GM18520 (cell line): ENCODE measurements around the gene BABAM2.

Experiments
- ATAC-seq: cut with Tn5 transposase; IDR thresholded peaks from one replicate; pipeline ENCODE4 v1.9.1; 2021; ENCODE audit not compliant: unreplicated experiment

BABAM2 gene

DNA sequence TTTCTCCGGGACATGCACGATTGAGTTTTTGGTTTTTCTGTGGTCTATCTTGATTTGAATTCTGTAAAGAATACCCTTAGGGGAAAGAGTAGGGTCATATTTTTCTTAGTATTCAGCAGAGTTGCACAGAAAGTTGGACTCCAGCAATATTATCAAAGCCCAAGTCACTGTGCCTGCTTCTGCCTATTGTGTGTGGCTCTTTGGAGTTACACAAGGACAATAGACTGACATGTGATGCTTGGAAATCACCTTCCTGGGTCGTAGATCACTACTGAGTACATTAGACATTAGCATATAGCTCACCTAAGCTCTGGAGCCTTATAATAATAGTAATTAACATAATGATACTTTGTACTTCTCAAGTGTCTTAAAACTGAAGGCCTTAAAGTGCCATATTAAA is 263.3 kb downstream of the BABAM2 start:
- ATAC-seq = no peak

- ATAC-seq = no peak
These were observed 264.6 kb downstream of the BABAM2 start for GRCh38 chr2:28155086-28155485.

DNA sequence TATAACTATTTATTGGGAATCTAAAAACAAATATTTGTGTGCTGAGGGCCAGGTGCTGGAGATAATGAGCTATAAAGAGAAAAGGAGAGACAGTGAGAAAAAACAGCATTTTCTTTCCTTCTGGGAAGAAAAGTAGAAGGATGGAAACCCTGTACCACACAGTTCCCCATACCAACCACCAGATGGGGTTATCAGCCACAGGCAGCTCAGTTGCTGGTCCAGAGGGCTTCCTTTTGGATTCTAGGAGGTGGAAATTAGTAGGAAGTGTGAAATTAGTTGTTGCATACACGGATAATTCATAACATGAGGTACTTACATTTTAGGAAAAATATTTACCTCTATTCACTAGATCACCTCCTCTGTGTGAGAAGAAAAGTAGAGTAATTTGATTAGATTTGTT is 265.1 kb downstream of the BABAM2 start:
- ATAC-seq = no peak

DNA sequence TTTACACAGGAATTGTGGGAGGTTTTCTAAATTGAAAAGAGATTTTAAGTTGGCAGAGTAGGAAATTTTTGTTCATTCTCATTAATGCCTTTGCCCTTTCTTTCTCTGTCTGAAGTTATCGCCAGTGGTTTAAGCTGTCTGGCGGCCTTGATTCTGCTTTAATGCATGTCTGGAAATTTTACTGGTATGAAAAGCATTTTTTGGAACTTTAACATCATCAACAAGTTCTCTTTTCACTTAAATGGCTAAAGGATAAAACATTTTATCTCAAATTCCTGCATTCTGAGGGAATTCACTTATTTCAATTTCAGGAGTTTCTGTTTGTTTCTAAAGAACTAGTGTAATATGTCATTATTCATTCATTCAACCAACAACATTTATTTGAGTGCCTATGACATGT is 268.3 kb downstream of the BABAM2 start:
- no peak for ATAC-seq

GRCh38 chr2:28160986-28161425 is 270.5 kb downstream of the BABAM2 start:
- no peak for ATAC-seq

DNA sequence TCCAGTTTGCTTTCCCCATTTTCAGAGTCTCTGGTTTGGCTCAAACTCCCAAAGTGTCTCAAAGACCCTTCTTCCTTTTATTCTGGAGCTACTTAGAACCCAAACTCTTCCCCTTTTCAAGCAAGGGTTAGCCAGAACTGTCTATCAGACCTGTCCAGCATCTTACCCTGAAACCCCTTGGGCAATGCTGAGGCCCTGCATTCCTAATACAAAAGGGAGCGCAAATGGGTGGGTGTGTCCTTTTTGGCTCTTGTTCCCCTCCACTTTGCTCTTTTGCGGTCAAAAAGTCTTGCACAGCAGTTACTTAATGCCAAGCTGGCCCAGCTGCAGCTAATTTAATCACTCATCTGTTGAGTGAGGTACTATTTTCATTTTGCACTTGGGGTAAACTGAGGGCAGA is 270.9 kb downstream of the BABAM2 start:
- no peak for ATAC-seq

DNA sequence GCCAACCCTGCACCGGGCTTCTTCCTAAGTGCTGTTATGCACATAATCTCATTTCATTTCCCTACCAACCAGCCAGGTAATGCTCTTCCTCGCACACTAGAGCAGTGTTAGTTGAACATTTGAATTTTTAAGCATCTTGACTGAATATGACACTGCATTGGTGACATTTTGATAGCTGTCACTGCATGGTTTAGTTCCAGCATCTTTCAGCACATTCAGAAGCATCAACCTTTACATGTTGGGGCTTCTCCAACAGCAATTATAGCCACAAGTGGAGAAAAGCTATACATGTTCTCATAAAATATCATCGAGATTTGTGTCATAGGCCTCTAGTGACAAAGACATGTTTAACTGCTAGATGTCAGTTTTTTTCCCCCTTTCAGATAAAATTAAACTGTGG is 272.0 kb downstream of the BABAM2 start:
- ATAC-seq = no peak

DNA sequence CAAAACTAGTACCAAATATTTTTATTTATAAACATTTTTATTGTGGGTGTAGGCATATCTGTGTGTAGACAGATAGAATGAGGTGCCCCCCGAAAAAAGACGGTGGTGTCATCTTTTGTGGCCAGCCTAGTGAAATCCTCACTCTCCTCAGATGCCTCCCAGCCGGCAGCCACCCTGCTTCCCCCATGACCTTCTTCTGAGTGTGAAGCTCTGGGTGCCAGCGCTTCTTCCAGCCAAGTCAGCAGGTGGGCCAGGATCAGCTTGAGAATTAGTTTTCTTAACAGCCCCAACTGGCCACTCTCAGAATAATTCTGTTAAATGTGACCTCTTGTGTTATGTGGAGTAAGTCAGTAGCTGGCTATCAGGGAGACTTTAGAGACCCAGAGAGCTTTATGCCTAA is 272.5 kb downstream of the BABAM2 start:
- ATAC-seq = no peak

GRCh38 chr2:28163627-28164279 is 273.2 kb downstream of the BABAM2 start:
- ATAC-seq = no peak

- no peak for ATAC-seq
These were observed 273.8 kb downstream of the BABAM2 start for GRCh38 chr2:28164280-28164801.

GRCh38 chr2:28165087-28165635 is 274.6 kb downstream of the BABAM2 start:
- no peak for ATAC-seq

DNA sequence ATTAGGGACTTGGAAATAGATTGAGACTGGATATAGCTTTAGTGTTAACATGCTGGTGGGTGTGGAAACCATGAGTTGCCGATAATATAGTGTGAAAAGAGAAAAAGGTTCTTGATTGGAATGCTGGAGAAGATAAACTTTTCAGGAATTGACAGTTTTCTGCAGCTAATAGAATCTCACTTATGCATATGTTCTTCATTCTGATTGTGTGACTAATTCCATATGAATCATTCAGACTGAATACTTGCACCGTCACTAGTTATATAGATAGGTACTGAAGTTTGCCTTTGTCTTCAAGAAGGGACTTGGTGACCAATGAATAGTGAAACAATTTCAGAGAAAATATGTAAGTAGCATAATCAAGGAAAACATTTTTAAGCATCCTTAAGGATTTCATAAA is 276.4 kb downstream of the BABAM2 start:
- no peak for ATAC-seq

- no peak for ATAC-seq
These were observed 277.8 kb downstream of the BABAM2 start for GRCh38 chr2:28168376-28168775.

DNA sequence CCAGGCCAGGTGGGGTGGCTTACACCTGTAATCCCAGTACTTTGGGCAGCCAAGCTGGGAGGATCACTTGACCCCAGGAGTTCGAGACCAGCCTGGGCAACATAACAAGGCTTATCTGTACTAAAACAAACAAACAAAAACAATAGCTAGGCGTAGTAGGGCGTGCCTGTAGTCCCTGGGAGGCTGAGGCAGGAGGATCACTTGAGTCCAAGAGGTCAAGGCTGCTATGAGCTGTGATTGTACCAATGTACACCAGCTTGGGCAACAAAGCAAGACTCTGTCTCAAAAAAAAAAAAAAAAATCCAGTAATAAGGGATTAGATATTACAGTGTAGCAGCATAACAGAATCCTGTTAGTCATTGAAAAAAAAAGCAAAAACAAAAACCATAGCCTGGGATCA is 279.0 kb downstream of the BABAM2 start:
- no peak for ATAC-seq

DNA sequence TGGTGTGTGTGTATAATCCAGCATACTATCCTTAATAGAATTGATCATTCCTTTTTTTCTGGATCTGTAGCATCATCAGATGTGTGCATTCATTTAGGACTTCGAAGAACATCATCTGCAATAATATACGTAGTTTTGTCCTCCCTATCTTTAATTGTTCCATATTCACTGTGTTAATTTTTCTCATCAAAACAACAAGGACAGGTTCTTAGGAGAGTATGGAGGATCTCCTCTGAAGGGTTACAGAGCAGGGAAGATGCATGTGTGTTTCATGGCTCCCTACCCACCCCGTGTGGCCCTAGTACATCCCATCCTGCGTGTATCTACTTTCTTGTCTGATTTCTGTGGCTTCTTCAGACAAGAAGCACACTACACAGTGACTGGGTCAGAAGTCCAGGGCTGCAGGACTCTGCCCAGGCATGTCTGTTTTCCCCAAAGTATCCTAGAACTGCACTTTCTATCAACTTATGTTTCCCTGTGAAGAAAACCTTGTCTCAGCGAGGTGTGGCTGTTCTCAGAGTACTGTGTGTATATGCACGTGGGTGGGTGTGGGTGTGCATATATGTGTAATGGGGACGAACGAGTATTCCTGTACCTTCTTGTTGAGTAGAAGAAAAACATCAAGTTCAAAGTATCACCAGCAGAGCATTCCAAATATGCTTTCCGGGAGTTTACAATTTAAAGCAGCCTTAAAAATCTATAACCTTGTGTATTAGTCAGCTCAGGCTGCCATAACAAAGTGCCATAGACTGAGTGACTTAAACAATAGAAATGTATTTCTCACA is 281.8 kb downstream of the BABAM2 start:
- no peak for ATAC-seq

DNA sequence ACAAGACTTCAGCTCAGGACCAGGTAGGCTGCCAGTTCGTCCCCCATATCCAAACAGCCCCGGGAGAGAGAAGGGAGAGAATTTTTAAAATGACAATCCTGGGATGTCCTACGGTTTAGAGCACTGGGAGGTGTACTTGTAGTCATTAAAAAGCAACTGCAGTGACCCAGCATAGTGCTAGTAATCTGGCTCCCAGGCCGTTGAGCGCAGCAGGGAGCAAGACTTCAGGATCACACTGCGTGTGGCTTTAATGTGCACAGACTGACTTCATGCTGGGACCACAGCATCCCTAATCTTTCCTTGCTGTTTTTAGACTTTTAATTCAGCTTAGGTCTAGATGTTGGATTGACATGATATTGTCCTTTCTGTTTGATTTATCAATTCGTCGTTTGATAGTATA is 282.8 kb downstream of the BABAM2 start:
- ATAC-seq = no peak

GRCh38 chr2:28174211-28174610 is 283.7 kb downstream of the BABAM2 start:
- no peak for ATAC-seq

- no peak for ATAC-seq
These were observed 284.5 kb downstream of the BABAM2 start for GRCh38 chr2:28175028-28175427.

DNA sequence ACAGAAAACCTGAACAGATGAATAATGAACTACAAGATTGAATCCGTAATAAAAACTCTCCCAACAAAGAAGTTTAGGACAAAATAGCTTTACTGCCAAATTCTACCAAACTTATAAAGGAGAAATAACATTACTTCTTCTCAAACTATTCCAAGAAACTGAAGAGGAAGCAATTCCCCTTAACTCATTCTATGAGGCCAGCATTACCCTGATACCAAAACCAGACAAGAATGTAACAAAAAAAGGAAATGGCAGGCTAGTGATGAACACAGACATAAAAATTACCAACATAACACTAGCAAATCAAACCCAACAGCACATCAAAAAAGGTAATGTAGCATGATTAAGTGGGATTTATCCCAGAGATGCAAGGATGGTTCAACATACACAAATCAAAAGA is 288.4 kb downstream of the BABAM2 start:
- ATAC-seq = no peak

DNA sequence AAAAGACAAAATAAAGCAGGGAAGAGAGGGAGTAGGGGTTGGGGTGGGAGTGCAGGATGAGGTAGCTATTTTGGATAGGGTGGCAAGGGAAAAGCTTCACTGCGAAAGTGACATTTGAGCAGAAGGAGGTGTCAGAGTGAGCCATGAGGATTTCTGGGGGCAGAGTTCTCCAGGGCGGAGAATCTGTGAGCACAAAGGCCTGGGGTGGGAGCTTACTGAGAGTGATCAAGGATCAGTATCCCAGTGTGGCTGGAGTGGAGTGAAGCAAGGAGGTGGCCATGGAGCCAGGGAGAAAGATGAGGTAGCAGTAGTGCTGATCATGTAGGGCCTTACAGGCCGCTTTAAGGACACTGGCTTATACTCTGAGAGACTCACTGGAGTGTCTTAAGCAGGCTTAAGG is 291.3 kb downstream of the BABAM2 start:
- no peak for ATAC-seq

DNA sequence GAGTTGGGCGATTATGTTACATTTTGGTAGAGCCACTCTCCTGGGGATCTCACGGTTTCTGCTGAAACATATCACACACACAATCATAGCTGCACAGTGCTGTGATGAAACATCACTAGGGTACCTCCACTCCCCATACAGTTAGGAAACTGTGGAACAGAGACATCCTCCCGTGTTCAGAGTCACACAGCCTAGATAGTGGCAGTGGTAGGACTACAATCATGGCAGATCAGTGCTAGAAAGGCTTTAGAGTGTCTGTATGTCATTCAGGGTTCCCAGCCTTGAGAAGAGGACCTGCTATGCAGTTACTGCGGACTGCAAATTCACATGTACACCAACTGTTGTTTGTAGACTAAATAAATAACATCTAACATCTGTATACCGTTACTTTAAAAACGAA is 291.8 kb downstream of the BABAM2 start:
- ATAC-seq = no peak

DNA sequence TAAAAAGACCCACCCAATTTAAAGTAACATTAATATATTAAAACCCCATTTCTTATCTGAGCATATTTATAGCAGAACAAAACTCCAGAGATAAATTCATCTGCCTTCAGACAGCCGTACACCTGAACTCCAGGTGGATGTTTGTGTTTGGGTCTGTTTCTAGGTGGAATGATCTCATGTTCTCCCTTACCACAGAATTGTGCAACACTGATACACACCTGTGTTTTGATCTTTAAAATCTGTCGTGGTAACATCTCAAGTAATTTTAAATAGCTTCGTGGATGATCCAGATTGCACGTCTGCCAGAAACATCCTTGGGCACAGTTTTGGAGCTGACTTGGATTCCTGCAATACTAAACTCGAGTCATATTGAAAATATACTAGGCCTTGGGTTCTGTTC is 294.6 kb downstream of the BABAM2 start:
- no peak for ATAC-seq
